Transverse colon (tissue), 4 donors: ENCODE results near the gene SYPL1.

Experiments used
- CTCF ChIP-seq, 5 experiments: fragments of 200-600 bp in 3 of 5; fragments of 450-650 bp in 2 of 5; sonication (generic) in 3 of 5; IDR thresholded peaks; 1 replicate in 2 of 5; 2 replicates in 3 of 5; pipeline ENCODE4 v1.5.1; 2016 to 2017; ENCODE audit warnings: antibody characterized with exemption in 5 of 5, inconsistent platforms in 3 of 5, mild to moderate bottlenecking in 2 of 5, moderate library complexity in 1 of 5
- POLR2AphosphoS5 ChIP-seq, 3 donors: sonication (generic); formaldehyde crosslinking; IDR thresholded peaks; one replicate each; pipeline ENCODE4 v1.6.1; 2016; ENCODE audit warnings: antibody characterized with exemption in 3 of 3

GRCh38 chr7:106070201-106070551 lies 41.9 kb downstream of the SYPL1 start:
- no peak for TF ChIP-seq CTCF (IDR thresholded peaks at IDR 0.05)
- no peak for TF ChIP-seq POLR2AphosphoS5 (IDR thresholded peaks at IDR 0.05)
